ENCODE measurements around the gene FAR2.
"Not testable (repeated sequence)": the region's sequence is repeated elsewhere in the genome, so short reads cannot be mapped to it uniquely, and the experiment has no call there.

FAR2 gene

GRCh38 chr12:29155079-29155478, 6.0 kb downstream of the FAR2 start:
- no peak for DNase-seq

GRCh38 chr12:29157486-29157946, 8.4 kb downstream of the FAR2 start:
- no peak for DNase-seq

GRCh38 chr12:29158115-29158763, 9.2 kb downstream of the FAR2 start:
- no peak for DNase-seq

- no peak for DNase-seq
These were observed 10.6 kb downstream of the FAR2 start for GRCh38 chr12:29159661-29160060.

GRCh38 chr12:29160230-29160629, 11.2 kb downstream of the FAR2 start:
- no peak for DNase-seq

GRCh38 chr12:29163146-29163545, 14.1 kb downstream of the FAR2 start:
- DNase-seq = no peak

- no peak for DNase-seq
These were observed 15.7 kb downstream of the FAR2 start for GRCh38 chr12:29164477-29165393.

GRCh38 chr12:29167445-29167844, 18.4 kb downstream of the FAR2 start:
- DNase-seq = no peak

GRCh38 chr12:29167988-29168387, 18.9 kb downstream of the FAR2 start:
- DNase-seq = no peak

GRCh38 chr12:29169978-29170377, 20.9 kb downstream of the FAR2 start:
- not testable (repeated sequence) for DNase-seq

- DNase-seq = not testable (repeated sequence)
These were observed 21.5 kb downstream of the FAR2 start for GRCh38 chr12:29170478-29171084.

GRCh38 chr12:29171421-29172258, 22.6 kb downstream of the FAR2 start:
- no peak for DNase-seq

- DNase-seq = no peak
These were observed 27.9 kb downstream of the FAR2 start for GRCh38 chr12:29176941-29177340.

GRCh38 chr12:29182247-29182646, 33.2 kb downstream of the FAR2 start:
- not testable (repeated sequence) for DNase-seq

GRCh38 chr12:29187756-29188155, 38.7 kb downstream of the FAR2 start:
- no peak for DNase-seq

GRCh38 chr12:29191267-29191850, 42.3 kb downstream of the FAR2 start:
- DNase-seq = no peak

GRCh38 chr12:29198901-29199300, 49.8 kb downstream of the FAR2 start:
- no peak for DNase-seq

GRCh38 chr12:29200586-29200985, 51.5 kb downstream of the FAR2 start:
- DNase-seq = no peak

GRCh38 chr12:29201296-29201695, 52.2 kb downstream of the FAR2 start:
- DNase-seq = no peak

- no peak for DNase-seq
These were observed 52.7 kb downstream of the FAR2 start for GRCh38 chr12:29201746-29202145.

GRCh38 chr12:29204521-29204920, 55.4 kb downstream of the FAR2 start:
- no peak for DNase-seq

GRCh38 chr12:29207120-29207519, 58.0 kb downstream of the FAR2 start:
- DNase-seq = no peak

All from activated effector memory CD4-positive, alpha-beta T cell treated with anti-CD3 and anti-CD28 coated beads, Interleukin-2, amount 50 U/mL, for 16 hours (primary cell).